Liver (tissue), 2 donors: ENCODE data around the gene OPHN1.

ENCODE experiments used
- YY1 ChIP-seq: IDR thresholded peaks from 2 replicates; pipeline ENCODE4 v1.6.1; 2016; ENCODE audit warnings: antibody characterized with exemption, mild to moderate bottlenecking
- TF ChIP-seq, protein P1 (sequence below): IDR thresholded peaks from 2 replicates; pipeline ENCODE4 v1.6.1; 2016; ENCODE audit warnings: antibody characterized with exemption
- donor health status: healthy.

DNA sequence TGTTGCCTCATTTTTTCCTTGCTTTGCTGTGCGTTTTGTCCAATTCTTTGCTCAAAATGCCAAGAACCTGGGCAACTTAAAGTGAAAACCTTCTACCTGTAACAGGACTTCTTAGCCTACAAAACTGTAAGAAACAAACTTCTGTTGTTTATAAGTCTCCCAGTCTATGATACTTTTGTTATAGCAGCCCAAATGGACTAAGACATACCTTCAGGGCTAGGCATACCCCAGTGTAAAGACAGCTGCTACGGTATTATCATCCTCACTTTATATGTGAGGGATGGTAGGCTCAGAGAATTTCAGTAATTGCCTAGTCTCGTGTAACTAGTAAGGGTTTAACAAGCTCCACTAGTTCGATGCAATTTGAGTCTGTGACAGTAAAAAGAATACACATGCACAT lies 6.0 kb upstream of the OPHN1 start:
- TF ChIP-seq YY1 = no peak
- TF ChIP-seq, protein P1, sequence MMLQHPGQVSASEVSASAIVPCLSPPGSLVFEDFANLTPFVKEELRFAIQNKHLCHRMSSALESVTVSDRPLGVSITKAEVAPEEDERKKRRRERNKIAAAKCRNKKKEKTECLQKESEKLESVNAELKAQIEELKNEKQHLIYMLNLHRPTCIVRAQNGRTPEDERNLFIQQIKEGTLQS = no peak
